GM18507 (cell line): ENCODE measurements around the gene ARL3.

Experiments
- DNase-seq: peaks from one replicate; pipeline ENCODE4 v3.0.0; 2011; ENCODE audit warnings: low read depth; ENCODE audit not compliant: insufficient read length; ENCODE audit errors: extremely low spot score
- FAIRE-seq: peaks from 2 replicates; lab custom pipeline; 2011; peaks lifted over from hg19 to GRCh38; lab: Jason Lieb, UNC

The ARL3 gene

GRCh38 chr10:102657984-102658724, 56.0 kb downstream of the ARL3 start:
- FAIRE-seq: no peak

GRCh38 chr10:102657451-102657850, 56.7 kb downstream of the ARL3 start:
- FAIRE-seq (no peak), DNase-seq (no peak)

More at GRCh38 chr10:102657984-102658724, 56.0 kb downstream of the ARL3 start:
- DNase-seq: no peak

- no peak for FAIRE-seq
- DNase-seq: no peak
Observed at GRCh38 chr10:102656791-102657371, 57.3 kb downstream of the ARL3 start.

GRCh38 chr10:102656026-102656425, 58.2 kb downstream of the ARL3 start:
- FAIRE-seq: no peak
- no peak for DNase-seq

GRCh38 chr10:102654969-102655368, 59.2 kb downstream of the ARL3 start:
- FAIRE-seq (no peak), DNase-seq (no peak)

- FAIRE-seq (no peak), DNase-seq (no peak)
Observed at GRCh38 chr10:102654566-102654965, 59.6 kb downstream of the ARL3 start.

- FAIRE-seq (peak; percentile 60), DNase-seq (no peak)
Observed at GRCh38 chr10:102653060-102653459, 61.1 kb downstream of the ARL3 start.

- peak; percentile 96 for FAIRE-seq
- DNase-seq: no peak
Observed at GRCh38 chr10:102652170-102652916, 61.9 kb downstream of the ARL3 start.

- FAIRE-seq (no peak), DNase-seq (no peak)
Observed at GRCh38 chr10:102651455-102652169, 62.6 kb downstream of the ARL3 start.

- no peak for DNase-seq
- peak; percentile 75 for FAIRE-seq
Observed at GRCh38 chr10:102650655-102651454, 63.3 kb downstream of the ARL3 start.

GRCh38 chr10:102649797-102650654, 64.2 kb downstream of the ARL3 start:
- DNase-seq (no peak), FAIRE-seq (no peak)

- DNase-seq (no peak), FAIRE-seq (peak; percentile 64)
Observed at GRCh38 chr10:102648889-102649796, 65.1 kb downstream of the ARL3 start.

- no peak for FAIRE-seq
- DNase-seq: no peak
Observed at GRCh38 chr10:102648269-102648888, 65.8 kb downstream of the ARL3 start.

- peak; percentile 63 for FAIRE-seq
- DNase-seq: no peak
Observed at GRCh38 chr10:102647443-102648268, 66.5 kb downstream of the ARL3 start.

- no peak for DNase-seq
Observed at GRCh38 chr10:102646610-102647442, 67.4 kb downstream of the ARL3 start.

More at GRCh38 chr10:102646610-102647442, 67.4 kb downstream of the ARL3 start:
- peak; percentile 71 for FAIRE-seq
